Frontal cortex (tissue), 4 donors: ENCODE results near the gene GM2A. TPM values are rescaled to one million over a fixed set of nuclear protein-coding genes. Genes with fewer than 3 reads are reported as not detected.

Experiments used
- DNase-seq, 2 donors: peaks; one replicate each; pipeline ENCODE4 v3.0.0; 2012; ENCODE audit warnings: low spot score in 2 of 2
- FAIRE-seq: peaks from 2 replicates; lab custom pipeline; 2012; peaks lifted over from hg19 to GRCh38; lab: Jason Lieb, UNC
- total RNA-seq: library from RNA; depleted of rRNA; stranded (reverse); fragments of >200 nt; gene quantifications from one replicate; pipeline ENCODE4 v1.2.3, GENCODE V29; 2014
- donor health status: control.
- donor health status: control.
- donor health status: control.

The GM2A gene
- total RNA-seq, 1 donor from 2014 or later, result 7.3 TPM

- FAIRE-seq (no peak), DNase-seq (no peak)
Observed at GRCh38 chr5:151317871-151318270, 64.9 kb downstream of the GM2A start.

GRCh38 chr5:151318850-151319732 is 66.1 kb downstream of the GM2A start:
- no peak for FAIRE-seq
- no peak for DNase-seq

Other genes starting within 250 kb of the GM2A start
- 4.1 TPM for gene GPX3, start 232.6 kb upstream of the GM2A start, total RNA-seq
- gene TNIP1, start 172.2 kb upstream of the GM2A start, total RNA-seq, result 15.1 TPM
- 48.9 TPM for gene ANXA6, start 95.4 kb upstream of the GM2A start, total RNA-seq
- 0.41 TPM for gene CCDC69, start 29.1 kb upstream of the GM2A start, total RNA-seq
- gene SLC36A3, start 50.6 kb downstream of the GM2A start, total RNA-seq, result not detected
- gene SLC36A2, start 94.4 kb downstream of the GM2A start, total RNA-seq, result not detected
- 19.2 TPM for gene SLC36A1, start 194.4 kb downstream of the GM2A start, total RNA-seq